ENCODE measurements around the gene TBC1D3B.
"Not testable (repeated sequence)": the region's sequence is repeated elsewhere in the genome, so short reads cannot be mapped to it uniquely, and the experiment has no call there.

TBC1D3B gene

GRCh38 chr17:36131421-36131820 is 45.0 kb downstream of the TBC1D3B start:
- no peak for DNase-seq (ENCODE audit: low read depth in 2 of 3, low spot score in 2 of 3)

GRCh38 chr17:36130346-36130745 is 46.1 kb downstream of the TBC1D3B start:
- no peak for DNase-seq (ENCODE audit: low read depth in 2 of 3, low spot score in 2 of 3)

- no peak for DNase-seq (ENCODE audit: low read depth in 2 of 3, low spot score in 2 of 3)
Measured at GRCh38 chr17:36129616-36130015, 46.8 kb downstream of the TBC1D3B start.

- DNase-seq (ENCODE audit: low read depth in 2 of 3, low spot score in 2 of 3): no peak
Measured at GRCh38 chr17:36128411-36128978, 47.9 kb downstream of the TBC1D3B start.

DNA sequence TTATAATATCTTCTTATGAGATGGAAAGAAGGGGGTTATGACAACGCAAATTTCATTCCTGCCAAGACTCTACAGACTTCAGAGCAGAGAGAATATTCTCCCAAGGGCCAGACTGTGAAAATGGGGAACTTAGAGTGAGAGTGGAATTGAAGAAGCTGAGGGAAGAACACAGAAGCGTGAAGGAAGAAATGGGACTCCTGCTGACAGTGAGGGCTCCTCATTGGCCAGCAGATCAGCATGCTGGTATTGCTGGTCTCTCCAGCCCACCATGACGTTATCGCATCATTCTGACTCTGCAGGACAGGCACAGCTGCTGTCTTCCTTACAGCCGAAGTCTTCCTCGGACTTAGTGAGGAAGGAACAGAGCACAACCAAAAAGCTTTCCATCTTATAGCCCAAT is 48.5 kb downstream of the TBC1D3B start:
- DNase-seq (ENCODE audit: low read depth in 2 of 3, low spot score in 2 of 3): no peak

DNA sequence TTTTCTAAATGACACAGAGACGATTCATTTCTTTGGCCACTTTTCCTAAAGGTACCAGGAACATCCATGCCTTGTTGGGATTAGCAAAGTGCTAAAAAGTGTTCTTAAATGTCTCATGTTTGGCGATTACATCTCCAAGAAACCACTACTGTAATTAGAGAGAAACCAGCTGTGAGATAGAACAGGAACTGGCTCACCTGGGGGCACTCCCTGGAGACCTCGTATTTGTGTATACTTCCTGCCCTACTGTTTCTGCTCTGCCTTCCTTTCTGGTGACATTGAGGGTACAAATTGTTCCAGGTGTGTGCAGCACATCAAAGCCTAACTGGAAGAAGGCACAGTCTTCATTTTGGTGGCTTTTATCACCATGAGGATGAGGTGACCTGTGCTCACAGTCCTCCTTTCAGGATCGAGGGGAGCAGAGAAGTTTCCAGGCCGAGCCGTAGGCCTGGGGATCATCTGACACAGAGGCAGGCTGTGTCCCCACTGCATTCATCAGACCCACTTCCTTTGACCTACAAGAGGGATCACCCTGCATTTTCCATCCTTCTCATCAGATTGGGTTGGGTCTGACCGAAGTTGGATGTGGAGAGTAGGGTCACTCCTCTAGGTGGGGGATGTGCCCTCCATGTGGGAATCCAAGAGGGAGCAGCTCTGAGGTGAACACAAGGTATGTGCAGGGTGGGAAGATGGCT is 49.1 kb downstream of the TBC1D3B start:
- no peak for DNase-seq (ENCODE audit: low read depth in 2 of 3, low spot score in 2 of 3)

DNA sequence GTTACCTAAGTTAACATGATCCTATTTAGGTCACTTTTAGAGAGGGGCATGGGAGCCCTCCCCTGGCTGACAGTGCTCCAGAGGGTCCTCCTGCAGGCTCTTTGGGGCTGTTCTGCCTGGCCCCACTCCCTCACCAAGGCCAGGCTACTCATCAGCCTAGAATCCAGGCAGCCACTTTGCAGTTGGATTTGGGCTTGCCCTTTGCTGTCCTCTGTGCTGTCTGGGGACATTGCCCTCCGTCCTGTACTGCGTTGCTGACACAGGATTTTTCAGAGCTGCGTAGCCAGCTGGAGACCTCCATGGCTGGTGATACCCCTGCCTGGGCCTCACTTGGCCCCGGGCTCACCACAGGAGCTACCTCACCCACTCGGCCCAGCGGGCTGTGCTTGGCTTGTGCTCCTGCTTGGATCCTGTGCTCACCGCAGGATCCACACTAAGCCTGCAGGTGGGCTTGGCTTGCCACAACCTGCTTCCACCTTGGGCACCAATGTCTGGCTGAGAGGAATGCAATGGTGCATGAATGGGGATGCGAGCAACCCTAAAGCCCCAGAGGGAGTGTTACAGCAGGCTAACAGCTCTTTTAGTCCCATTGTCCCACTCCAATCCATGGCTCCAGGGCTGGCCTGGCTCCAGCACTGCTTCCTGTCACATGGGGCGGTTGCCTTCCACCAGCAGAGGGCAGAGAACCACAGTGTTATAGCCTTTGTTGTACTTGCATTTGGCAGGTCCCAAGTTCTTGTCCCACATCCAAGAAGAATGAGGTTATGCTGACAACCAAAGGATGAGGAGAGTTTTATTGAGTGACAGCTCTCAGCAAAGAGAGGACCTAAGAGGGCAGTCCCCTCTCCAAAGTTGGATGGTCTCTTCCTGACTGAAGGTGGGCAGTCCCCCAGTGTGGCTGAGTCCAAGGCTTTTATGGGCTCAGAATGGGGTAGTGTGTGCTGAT is 51.3 kb downstream of the TBC1D3B start:
- no peak for DNase-seq (ENCODE audit: low read depth in 2 of 3, low spot score in 2 of 3)

DNA sequence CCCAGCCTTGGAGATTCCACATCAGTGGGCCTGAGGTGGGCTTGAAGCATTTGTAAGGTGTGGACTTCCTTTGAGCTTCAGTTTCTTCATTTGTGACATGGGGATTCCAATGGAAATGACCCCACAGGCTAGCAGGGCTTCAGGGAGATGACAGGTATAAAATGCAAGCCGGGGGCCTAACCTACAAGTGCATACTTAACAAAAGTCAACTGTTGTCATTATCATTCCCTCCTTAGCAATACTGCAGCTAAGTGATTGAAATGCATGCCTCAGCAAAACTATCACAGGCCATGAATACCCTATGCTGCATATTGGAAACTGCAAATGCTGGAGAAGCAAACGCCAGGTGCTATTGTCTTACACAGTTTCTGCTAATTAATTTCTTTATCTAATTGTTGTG is 53.0 kb downstream of the TBC1D3B start:
- DNase-seq (ENCODE audit: low read depth in 2 of 3, low spot score in 2 of 3): no peak

- not testable (repeated sequence) for DNase-seq (ENCODE audit: low read depth in 2 of 3, low spot score in 2 of 3)
Measured at GRCh38 chr17:36121099-36121498, 55.3 kb downstream of the TBC1D3B start.

GRCh38 chr17:36120221-36120620 is 56.2 kb downstream of the TBC1D3B start:
- no peak for DNase-seq (ENCODE audit: low read depth in 2 of 3, low spot score in 2 of 3)

GRCh38 chr17:36118477-36119353 is 57.7 kb downstream of the TBC1D3B start:
- DNase-seq (ENCODE audit: low read depth in 2 of 3, low spot score in 2 of 3): no peak

- no peak for DNase-seq (ENCODE audit: low read depth in 2 of 3, low spot score in 2 of 3)
Measured at GRCh38 chr17:36117505-36118382, 58.7 kb downstream of the TBC1D3B start.
